Measurements from ENCODE around the gene NETO1.

The NETO1 gene

DNA sequence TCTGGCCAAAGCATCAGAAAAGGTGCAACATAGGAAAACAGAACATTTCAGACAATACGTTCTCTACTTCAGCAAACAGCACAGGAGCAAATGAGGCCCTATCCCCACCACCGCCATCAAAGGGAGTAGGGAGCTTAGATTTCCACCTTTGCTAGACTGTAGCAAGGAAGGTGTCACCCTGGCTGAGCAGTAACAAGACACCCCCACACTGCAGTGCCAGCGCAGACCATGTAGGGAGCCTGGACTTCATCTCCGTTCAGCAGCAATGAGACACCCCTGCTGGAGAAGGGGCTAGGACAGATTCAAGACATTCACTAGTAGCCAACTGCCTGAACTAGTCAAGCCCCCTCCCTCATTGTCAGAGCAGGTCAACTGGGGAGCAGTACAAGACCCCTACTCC is 163.6 kb downstream of the NETO1 start:
- no peak overlapping the region for H3K4me3 ChIP-seq (ENCODE audit: low read length, poor library complexity, severe bottlenecking)
- no peaks in the 10 kb centered on the region for H3K4me1 ChIP-seq (ENCODE audit: insufficient read depth, low read length, poor library complexity, severe bottlenecking)
- no peaks in the 10 kb centered on the region for H3K79me2 ChIP-seq (ENCODE audit: insufficient read depth, low read length)
- no peak for TF ChIP-seq EZH2phosphoT487 (IDR thresholded peaks at IDR 0.05; ENCODE audit: borderline replicate concordance)
- TF ChIP-seq, protein P1, sequence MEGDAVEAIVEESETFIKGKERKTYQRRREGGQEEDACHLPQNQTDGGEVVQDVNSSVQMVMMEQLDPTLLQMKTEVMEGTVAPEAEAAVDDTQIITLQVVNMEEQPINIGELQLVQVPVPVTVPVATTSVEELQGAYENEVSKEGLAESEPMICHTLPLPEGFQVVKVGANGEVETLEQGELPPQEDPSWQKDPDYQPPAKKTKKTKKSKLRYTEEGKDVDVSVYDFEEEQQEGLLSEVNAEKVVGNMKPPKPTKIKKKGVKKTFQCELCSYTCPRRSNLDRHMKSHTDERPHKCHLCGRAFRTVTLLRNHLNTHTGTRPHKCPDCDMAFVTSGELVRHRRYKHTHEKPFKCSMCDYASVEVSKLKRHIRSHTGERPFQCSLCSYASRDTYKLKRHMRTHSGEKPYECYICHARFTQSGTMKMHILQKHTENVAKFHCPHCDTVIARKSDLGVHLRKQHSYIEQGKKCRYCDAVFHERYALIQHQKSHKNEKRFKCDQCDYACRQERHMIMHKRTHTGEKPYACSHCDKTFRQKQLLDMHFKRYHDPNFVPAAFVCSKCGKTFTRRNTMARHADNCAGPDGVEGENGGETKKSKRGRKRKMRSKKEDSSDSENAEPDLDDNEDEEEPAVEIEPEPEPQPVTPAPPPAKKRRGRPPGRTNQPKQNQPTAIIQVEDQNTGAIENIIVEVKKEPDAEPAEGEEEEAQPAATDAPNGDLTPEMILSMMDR (conservative IDR thresholded peaks at IDR 0.05; ENCODE audit: low read length): no peak
- H3K36me3 ChIP-seq (ENCODE audit: insufficient read depth, low read length): no peaks in the 10 kb centered on the region
- H3K9ac ChIP-seq (ENCODE audit: low read depth, low read length, poor library complexity, severe bottlenecking): no peak overlapping the region
- H3F3A ChIP-seq (ENCODE audit: low read depth): no peaks in the 10 kb centered on the region
- no peaks in the 10 kb centered on the region for H3K27me3 ChIP-seq (ENCODE audit: insufficient read depth, low read length, poor library complexity, severe bottlenecking)
- no peaks in the 10 kb centered on the region for H4K20me1 ChIP-seq (ENCODE audit: insufficient read depth, low read length, poor library complexity, severe bottlenecking)
- H2AFZ ChIP-seq (ENCODE audit: low read length): no peak overlapping the region
- no peak overlapping the region for H3K4me2 ChIP-seq (ENCODE audit: low read depth, low read length, poor library complexity, severe bottlenecking)
- H3K9me3 ChIP-seq (ENCODE audit: insufficient read depth, low read depth, low read length): no peaks in the 10 kb centered on the region
- H3K9me2 ChIP-seq (replicated peaks; ENCODE audit: low read depth, low read length): no peaks in the 10 kb centered on the region

DNA sequence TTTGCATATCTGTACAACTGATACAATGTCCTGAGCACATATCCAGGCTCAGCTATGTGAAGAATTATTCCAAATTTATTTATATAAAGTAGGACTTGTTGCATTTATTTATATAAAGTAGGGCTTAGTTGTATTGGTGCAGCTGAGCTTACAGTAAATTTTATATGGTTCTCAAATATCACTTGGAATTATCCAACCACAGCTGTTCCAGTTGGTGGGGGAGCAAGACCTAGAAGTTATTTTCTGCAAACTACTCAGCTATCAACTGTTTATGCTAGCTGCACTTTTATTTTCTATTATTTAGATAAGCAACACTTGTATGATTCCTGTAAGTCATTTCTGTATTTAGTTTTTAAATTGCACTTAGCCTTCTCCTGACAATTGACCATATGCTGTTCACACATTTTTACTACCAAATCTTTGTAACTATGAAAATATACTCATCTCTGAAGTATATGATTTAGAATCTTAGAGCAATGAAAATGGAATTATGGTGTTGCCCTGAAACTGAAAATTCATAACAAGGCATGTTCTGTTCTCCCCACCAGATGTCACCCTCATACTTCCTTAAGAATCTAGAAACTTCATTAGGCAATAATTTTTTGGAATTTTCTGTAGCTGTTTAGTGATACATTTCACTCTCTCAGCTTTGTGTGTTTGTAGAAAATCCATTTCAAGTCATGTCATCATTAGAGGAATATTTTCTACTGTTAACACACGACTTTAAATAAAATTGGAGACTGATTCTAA is 166.7 kb downstream of the NETO1 start:
- no peak overlapping the region for H3K4me3 ChIP-seq (ENCODE audit: low read length, poor library complexity, severe bottlenecking)
- no peaks in the 10 kb centered on the region for H3K9me2 ChIP-seq (replicated peaks; ENCODE audit: low read depth, low read length)
- H3K9ac ChIP-seq (ENCODE audit: low read depth, low read length, poor library complexity, severe bottlenecking): no peak overlapping the region
- TF ChIP-seq, protein P1 (conservative IDR thresholded peaks at IDR 0.05; ENCODE audit: low read length): peak; percentile 75
- no peak for TF ChIP-seq EZH2phosphoT487 (IDR thresholded peaks at IDR 0.05; ENCODE audit: borderline replicate concordance)
- H3K79me2 ChIP-seq (ENCODE audit: insufficient read depth, low read length): no peaks in the 10 kb centered on the region
- no peak overlapping the region for H3K4me2 ChIP-seq (ENCODE audit: low read depth, low read length, poor library complexity, severe bottlenecking)
- H3K4me1 ChIP-seq (ENCODE audit: insufficient read depth, low read length, poor library complexity, severe bottlenecking): no peaks in the 10 kb centered on the region
- H4K20me1 ChIP-seq (ENCODE audit: insufficient read depth, low read length, poor library complexity, severe bottlenecking): no peaks in the 10 kb centered on the region
- H3K36me3 ChIP-seq (ENCODE audit: insufficient read depth, low read length): no peaks in the 10 kb centered on the region
- no peak overlapping the region for H2AFZ ChIP-seq (ENCODE audit: low read length)
- no peaks in the 10 kb centered on the region for H3K9me3 ChIP-seq (ENCODE audit: insufficient read depth, low read depth, low read length)
- no peaks in the 10 kb centered on the region for H3K27me3 ChIP-seq (ENCODE audit: insufficient read depth, low read length, poor library complexity, severe bottlenecking)
- H3F3A ChIP-seq (ENCODE audit: low read depth): no peaks in the 10 kb centered on the region

GRCh38 chr18:72697706-72698105 is 170.1 kb downstream of the NETO1 start:
- Histone ChIP-seq H3K4me1 (ENCODE audit: insufficient read depth, low read length, poor library complexity, severe bottlenecking) (no peaks in the 10 kb centered on the region), H3K9me3 (ENCODE audit: insufficient read depth, low read depth, low read length) (no peaks in the 10 kb centered on the region), H3K4me3 (ENCODE audit: low read length, poor library complexity, severe bottlenecking) (no peak overlapping the region), H3K9me2 (replicated peaks; ENCODE audit: low read depth, low read length) (no peaks in the 10 kb centered on the region), H3K4me2 (ENCODE audit: low read depth, low read length, poor library complexity, severe bottlenecking) (no peak overlapping the region), H4K20me1 (ENCODE audit: insufficient read depth, low read length, poor library complexity, severe bottlenecking) (no peaks in the 10 kb centered on the region), H3K27me3 (ENCODE audit: insufficient read depth, low read length, poor library complexity, severe bottlenecking) (no peaks in the 10 kb centered on the region), H3F3A (ENCODE audit: low read depth) (no peaks in the 10 kb centered on the region), H3K9ac (ENCODE audit: low read depth, low read length, poor library complexity, severe bottlenecking) (no peak overlapping the region), H3K36me3 (ENCODE audit: insufficient read depth, low read length) (no peaks in the 10 kb centered on the region), H2AFZ (ENCODE audit: low read length) (peak overlapping the region; percentile 86), H3K79me2 (ENCODE audit: insufficient read depth, low read length) (no peaks in the 10 kb centered on the region)
- TF ChIP-seq, protein P1 (conservative IDR thresholded peaks at IDR 0.05; ENCODE audit: low read length): no peak

Measured in Loucy (cell line).